ENCODE data around the gene C1QBP. TPM values are rescaled to one million over a fixed set of nuclear protein-coding genes. Genes with fewer than 3 reads are reported as not detected.

The C1QBP gene
- total RNA-seq, 1 experiment from 2014 or later: 225 TPM

GRCh38 chr17:5486206-5487124 is 47.5 kb upstream of the C1QBP start, which contains the start of gene MIS12:
Gene MIS12, plus strand, starts transcription at chr17:5486566. Its CDS starts 2,297 bp downstream, at chr17:5488863.
- CTCF ChIA-PET: no interaction called here
- POLR2A ChIA-PET: interaction anchor here (0.7 kb wide), 4 partner anchors 7 to 963 kb away, joined by 3 read pairs; no protein-coding TSS in a partner anchor
- ATAC-seq (peak; percentile 97), DNase-seq (ENCODE audit: low read depth, low spot score) (peak; percentile 87)
- H3K27ac ChIP-seq (ENCODE audit: low read length): peak within 1 kb of the TSS; percentile 94
- H3K36me3 ChIP-seq (ENCODE audit: control insufficient read depth, insufficient read depth, low read length): peaks cover 17% of the 10 kb centered on the region
- H3K27me3 ChIP-seq (ENCODE audit: control insufficient read depth, insufficient read depth, low read length): no peaks in the 10 kb centered on the region
- no peak for TF ChIP-seq SIN3A (IDR thresholded peaks at IDR 0.05; ENCODE audit: borderline replicate concordance, insufficient read depth, low read depth, low read length)
- no peak for TF ChIP-seq REST (IDR thresholded peaks at IDR 0.05; ENCODE audit: insufficient read depth in 1 of 2, low read depth in 2 of 2, low read length in 1 of 2)
- TF ChIP-seq CTCF (IDR thresholded peaks at IDR 0.05): no peak
- peak; percentile 81 for TF ChIP-seq POLR2AphosphoS5 (IDR thresholded peaks at IDR 0.05; ENCODE audit: low read depth, low read length)
- TF ChIP-seq TCF7L2 (IDR thresholded peaks at IDR 0.05; ENCODE audit: low read depth, low read length): no peak
- in situ Hi-C loops (cut with HindIII; ENCODE audit: low pct_unique_long_range_greater_than_20kb, low sequenced_read_pairs): no loop called here
- BruUV-seq (replicated peaks): no TSS peak
- peaks cover 7% of the 10 kb centered on the region; the same call in 1 of the 2 replicates for H3K9me3 ChIP-seq (ENCODE audit: control insufficient read depth, insufficient read depth, low read depth, low read length)
- peak within 1 kb of the TSS; percentile 85 to 98 for H3K4me3 ChIP-seq (ENCODE audit: low read depth in 2 of 2, low read length in 2 of 2)
- intact Hi-C loops (cut with micrococcal nuclease; ENCODE audit: unreplicated experiment): no loop called here
- peaks cover 6% of the 10 kb centered on the region for H3K4me1 ChIP-seq (ENCODE audit: control insufficient read depth, insufficient read depth, low read length)

- ATAC-seq (peak; percentile 46), DNase-seq (ENCODE audit: low read depth, low spot score) (no peak)
- Histone ChIP-seq H3K27ac (ENCODE audit: low read length) (peak within 1 kb of the TSS; percentile 94), H3K27me3 (ENCODE audit: control insufficient read depth, insufficient read depth, low read length) (no peaks in the 10 kb centered on the region), H3K9me3 (ENCODE audit: control insufficient read depth, insufficient read depth, low read depth, low read length) (peaks cover 7% of the 10 kb centered on the region; the same call in 1 of the 2 replicates), H3K4me3 (ENCODE audit: low read depth in 2 of 2, low read length in 2 of 2) (peak within 1 kb of the TSS; percentile 85 to 98), H3K36me3 (ENCODE audit: control insufficient read depth, insufficient read depth, low read length) (peaks cover 22% of the 10 kb centered on the region), H3K4me1 (ENCODE audit: control insufficient read depth, insufficient read depth, low read length) (peaks cover 6% of the 10 kb centered on the region)
- ChIA-PET POLR2A (interaction anchor here (0.6 to 0.7 kb wide), 5 partner anchors 8 to 964 kb away, joined by 3 read pairs; no protein-coding TSS in a partner anchor), CTCF (no interaction called here)
- BruUV-seq (replicated peaks): TSS peak; percentile 71
- in situ Hi-C loops (cut with HindIII; ENCODE audit: low pct_unique_long_range_greater_than_20kb, low sequenced_read_pairs): no loop called here
- intact Hi-C loops (cut with micrococcal nuclease; ENCODE audit: unreplicated experiment): no loop called here
- TF ChIP-seq TCF7L2 (IDR thresholded peaks at IDR 0.05; ENCODE audit: low read depth, low read length): no peak
- peak; percentile 76; the same call in 1 of the 2 replicates for TF ChIP-seq SIN3A (IDR thresholded peaks at IDR 0.05; ENCODE audit: borderline replicate concordance, insufficient read depth, low read depth, low read length)
- no peak for TF ChIP-seq REST (IDR thresholded peaks at IDR 0.05; ENCODE audit: insufficient read depth in 1 of 2, low read depth in 2 of 2, low read length in 1 of 2)
- no peak for TF ChIP-seq POLR2AphosphoS5 (IDR thresholded peaks at IDR 0.05; ENCODE audit: low read depth, low read length)
- TF ChIP-seq CTCF (IDR thresholded peaks at IDR 0.05): no peak
These were observed 46.6 kb upstream of the C1QBP start, which contains the start of gene DERL2 for GRCh38 chr17:5485270-5486205. Gene DERL2, minus strand, starts transcription at chr17:5486178. Its CDS starts 17 bp downstream, at chr17:5486161.

Measured in Panc1 (cell line).